ENCODE results near the gene DDX43. TPM values are rescaled to one million over a fixed set of nuclear protein-coding genes. Genes with fewer than 3 reads are reported as not detected.

Gene DDX43
- total RNA-seq, 1 donor from 2014 or later, result not detected

GRCh38 chr6:73413102-73413501, 18.5 kb downstream of the DDX43 start:
- Histone ChIP-seq H3K4me3 (no peak overlapping the region), H3K9me3 (no peaks in the 10 kb centered on the region), H3K4me1 (no peaks in the 10 kb centered on the region), H3K27me3 (no peaks in the 10 kb centered on the region), H3K27ac (no peak overlapping the region), H3K36me3 (no peaks in the 10 kb centered on the region)
- no peak for TF ChIP-seq CTCF (IDR thresholded peaks at IDR 0.05)
- intact Hi-C loops (cut with DNase I), result no loop called here
- no peak for DNase-seq (ENCODE audit: low spot score in 2 of 2)

GRCh38 chr6:73418081-73418741, 23.6 kb downstream of the DDX43 start:
- Histone ChIP-seq H3K4me1 (no peaks in the 10 kb centered on the region), H3K9me3 (no peaks in the 10 kb centered on the region), H3K36me3 (peaks cover 0 to 6% of the 10 kb centered on the region in 2 donors), H3K27ac (no peak overlapping the region), H3K27me3 (no peaks in the 10 kb centered on the region), H3K4me3 (no peak overlapping the region)
- no peak for TF ChIP-seq CTCF (IDR thresholded peaks at IDR 0.05)
- intact Hi-C loops (cut with DNase I), result no loop called here
- no peak for DNase-seq (ENCODE audit: low spot score in 2 of 2)

- H3K27me3 ChIP-seq, result no peaks in the 10 kb centered on the region
- H3K27ac ChIP-seq, result no peak overlapping the region
- H3K9me3 ChIP-seq, result no peaks in the 10 kb centered on the region
- intact Hi-C loops (cut with DNase I), result no loop called here
- DNase-seq (ENCODE audit: low spot score in 2 of 2), result no peak
- no peak overlapping the region for H3K4me3 ChIP-seq
- peaks cover 14 to 15% of the 10 kb centered on the region in 2 donors for H3K36me3 ChIP-seq
- no peak for TF ChIP-seq CTCF (IDR thresholded peaks at IDR 0.05)
- no peaks in the 10 kb centered on the region for H3K4me1 ChIP-seq
Observed at GRCh38 chr6:73421534-73421933, 26.9 kb downstream of the DDX43 start.

- no peak for TF ChIP-seq CTCF (IDR thresholded peaks at IDR 0.05)
- peaks cover 17 to 62% of the 10 kb centered on the region in 2 donors for H3K36me3 ChIP-seq
- no peak overlapping the region for H3K4me3 ChIP-seq
- no peaks in the 10 kb centered on the region for H3K9me3 ChIP-seq
- H3K4me1 ChIP-seq, result no peaks in the 10 kb centered on the region
- H3K27ac ChIP-seq, result no peak overlapping the region
- intact Hi-C loops (cut with DNase I), result no loop called here
- H3K27me3 ChIP-seq, result no peaks in the 10 kb centered on the region
- no peak for DNase-seq (ENCODE audit: low spot score in 2 of 2)
Observed at GRCh38 chr6:73435236-73435635, 40.6 kb downstream of the DDX43 start.

GRCh38 chr6:73443555-73443954, 48.9 kb downstream of the DDX43 start:
- Histone ChIP-seq H3K36me3 (peaks cover 7 to 38% of the 10 kb centered on the region in 2 donors), H3K9me3 (no peaks in the 10 kb centered on the region), H3K27me3 (no peaks in the 10 kb centered on the region), H3K4me3 (no peak overlapping the region), H3K4me1 (no peaks in the 10 kb centered on the region), H3K27ac (no peak overlapping the region)
- no peak for DNase-seq (ENCODE audit: low spot score in 2 of 2)
- intact Hi-C loops (cut with DNase I), result no loop called here
- TF ChIP-seq CTCF (IDR thresholded peaks at IDR 0.05), result no peak

Data from ascending aorta (tissue), 2 donors.